HuH-7 (cell line): ENCODE data around the gene RTP2.

Experiments used
- DNase-seq: peaks from one replicate; pipeline ENCODE4 v3.0.0; 2011; ENCODE audit warnings: low spot score

The RTP2 gene

DNA sequence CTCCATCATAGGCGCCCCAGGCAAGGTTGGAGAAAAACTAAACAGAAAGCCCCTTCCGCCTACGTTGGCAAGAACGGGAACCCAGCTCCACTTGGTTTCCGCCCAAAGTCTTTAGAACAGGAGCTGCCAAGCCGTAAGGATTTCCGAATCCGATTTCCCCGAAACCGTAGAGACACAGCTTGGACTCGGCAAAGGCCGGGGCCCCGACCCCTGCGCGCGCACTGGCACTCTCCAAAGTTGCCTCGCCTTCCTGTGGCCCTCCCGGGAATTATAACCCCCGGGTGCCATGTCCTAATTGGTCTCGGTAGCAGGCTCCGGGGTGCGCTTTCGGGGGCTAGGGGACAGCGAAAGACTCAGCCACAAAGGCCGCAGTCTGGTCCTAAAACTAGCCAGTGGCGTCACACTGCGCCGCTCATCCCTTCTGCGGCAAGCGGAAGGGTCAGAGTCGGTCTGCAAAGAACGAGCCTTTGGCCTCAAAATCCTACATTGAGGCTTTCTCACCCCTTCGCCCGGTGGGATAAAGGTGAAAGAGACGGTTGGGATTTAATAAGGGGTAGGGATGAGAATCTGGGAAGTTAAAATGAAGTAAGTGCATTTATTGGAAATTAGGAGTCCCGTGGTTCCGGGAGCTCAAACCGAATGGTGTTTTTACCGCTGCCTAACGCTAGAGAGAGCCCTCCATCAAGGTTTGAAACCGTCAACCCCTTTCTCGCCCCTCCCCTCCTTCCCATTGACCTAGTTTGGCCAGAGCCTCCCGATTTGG is 36.2 kb upstream of the RTP2 start:
- peak; percentile 95 for DNase-seq

GRCh38 chr3:187738071-187738330 is 35.6 kb upstream of the RTP2 start:
- DNase-seq: no peak

GRCh38 chr3:187737368-187738070 is 35.2 kb upstream of the RTP2 start:
- no peak for DNase-seq

DNA sequence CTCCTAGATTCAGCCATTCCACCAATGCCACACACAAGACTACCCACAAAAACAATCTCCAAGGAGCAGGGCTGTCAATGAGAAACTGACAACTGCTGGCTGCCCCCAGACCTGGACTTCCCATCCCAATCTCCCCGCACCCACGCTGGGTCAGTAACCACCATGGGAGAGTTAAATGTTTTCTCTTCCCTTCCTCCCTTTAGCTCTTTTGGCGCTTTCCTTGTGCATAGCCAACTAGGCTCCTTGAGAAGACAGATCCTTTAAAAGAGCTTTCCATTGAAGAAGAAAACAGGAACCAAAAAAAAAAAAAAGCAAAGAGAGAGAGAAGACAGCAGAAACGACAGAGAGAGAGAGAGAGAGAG is 34.6 kb upstream of the RTP2 start:
- DNase-seq: no peak

DNA sequence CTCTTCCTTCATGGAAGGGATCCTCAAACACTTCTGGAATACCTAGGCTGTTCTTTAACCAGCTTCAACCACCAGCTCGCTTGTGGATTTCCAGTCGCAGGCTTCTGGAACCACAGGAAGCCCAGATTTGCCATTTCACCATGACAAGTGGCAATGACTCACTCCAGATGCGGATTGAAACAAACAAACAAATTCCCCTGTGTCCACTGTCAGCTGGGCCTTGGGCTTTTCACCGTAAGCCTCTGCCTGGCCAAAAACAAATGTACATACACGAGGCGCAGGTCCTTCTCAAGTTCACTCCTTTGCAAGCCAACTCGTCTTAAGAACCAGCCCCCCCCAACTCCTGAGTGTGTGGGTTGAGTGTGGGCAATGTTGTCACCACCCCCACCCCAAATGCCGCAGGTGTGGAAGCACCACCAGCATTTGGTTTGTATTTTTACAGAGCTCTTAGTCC is 34.1 kb upstream of the RTP2 start:
- no peak for DNase-seq

DNA sequence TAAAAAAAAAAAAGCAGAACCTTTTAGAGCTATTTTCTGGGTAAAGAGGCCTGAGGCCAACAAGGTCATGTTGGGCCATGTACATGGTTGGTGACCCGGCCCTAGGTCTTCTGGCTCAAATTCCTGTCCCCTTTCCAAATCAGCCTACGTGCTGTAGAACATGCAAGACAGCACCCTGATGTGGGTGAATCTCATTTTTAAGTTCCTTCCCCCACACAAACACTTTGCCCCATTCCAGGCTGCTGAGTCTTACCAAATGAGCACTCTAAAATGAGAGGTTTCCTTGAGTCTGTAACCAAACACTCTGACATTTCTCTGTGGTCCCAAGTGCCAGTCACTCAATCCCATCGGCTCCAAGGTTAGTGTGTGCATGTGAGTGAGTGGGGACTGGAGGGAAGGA is 33.5 kb upstream of the RTP2 start:
- no peak for DNase-seq

GRCh38 chr3:187735383-187735782 is 33.0 kb upstream of the RTP2 start:
- no peak for DNase-seq

DNA sequence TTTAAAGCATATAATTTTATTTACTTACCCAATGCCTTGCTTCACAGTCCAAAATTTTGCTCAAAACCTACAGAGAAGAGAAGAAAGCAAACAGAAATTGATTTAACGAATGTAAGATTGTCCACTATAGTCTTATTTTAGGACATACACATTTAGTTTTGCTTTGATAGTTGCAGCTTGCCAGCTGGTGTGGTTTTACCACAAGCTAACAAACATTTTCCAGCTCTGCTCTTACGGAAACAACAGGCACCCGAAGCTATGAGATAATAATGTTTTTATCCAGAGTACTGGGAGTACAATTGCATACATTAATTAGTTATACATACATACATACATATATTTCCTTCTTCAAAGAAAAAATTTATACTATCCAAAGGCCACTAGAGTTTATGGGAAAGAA is 32.5 kb upstream of the RTP2 start:
- DNase-seq: no peak

DNA sequence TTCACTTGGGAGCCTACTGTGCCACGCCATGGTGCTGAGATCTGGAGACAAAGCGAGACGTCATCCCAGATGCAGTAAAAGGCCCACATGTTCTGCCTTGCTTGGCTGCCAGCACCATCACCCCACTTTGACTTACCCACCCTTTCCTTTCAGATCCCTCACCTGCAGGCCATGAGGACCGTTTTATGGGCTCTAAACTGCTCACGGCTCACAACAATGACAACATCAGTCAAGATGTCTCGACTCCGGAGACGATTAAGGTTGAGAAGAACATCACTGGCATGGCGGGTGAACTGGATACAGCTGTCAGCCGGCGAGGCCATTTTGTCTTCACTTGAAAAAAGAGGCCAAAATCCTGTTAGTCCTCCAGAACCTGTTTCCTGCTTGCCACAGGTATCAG is 31.0 kb upstream of the RTP2 start:
- DNase-seq: no peak

GRCh38 chr3:187729598-187729997 is 27.2 kb upstream of the RTP2 start:
- no peak for DNase-seq

- DNase-seq: no peak
Measured at GRCh38 chr3:187728940-187729583, 26.7 kb upstream of the RTP2 start.

GRCh38 chr3:187728248-187728647 is 25.9 kb upstream of the RTP2 start:
- DNase-seq: no peak

DNA sequence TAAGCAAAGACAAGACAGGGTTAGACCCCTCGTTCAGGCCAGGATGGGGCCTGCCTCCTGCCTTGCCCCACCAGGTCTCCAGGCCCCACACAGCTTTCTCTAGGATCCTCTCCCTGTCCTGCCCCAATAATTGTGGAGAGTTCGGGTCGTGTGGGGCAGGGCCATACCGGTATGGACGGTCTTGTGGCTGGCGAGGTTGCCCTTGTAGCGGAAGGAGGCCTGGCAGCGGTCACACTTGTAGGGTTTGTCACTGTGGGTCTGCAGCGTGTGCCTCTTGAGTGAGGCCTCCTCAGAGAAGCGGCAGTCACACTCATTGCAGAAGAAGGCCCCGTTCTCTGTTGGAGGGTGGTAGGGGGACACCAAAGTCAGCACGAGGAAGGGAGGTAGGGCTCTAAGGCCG is 24.2 kb upstream of the RTP2 start:
- no peak for DNase-seq

DNA sequence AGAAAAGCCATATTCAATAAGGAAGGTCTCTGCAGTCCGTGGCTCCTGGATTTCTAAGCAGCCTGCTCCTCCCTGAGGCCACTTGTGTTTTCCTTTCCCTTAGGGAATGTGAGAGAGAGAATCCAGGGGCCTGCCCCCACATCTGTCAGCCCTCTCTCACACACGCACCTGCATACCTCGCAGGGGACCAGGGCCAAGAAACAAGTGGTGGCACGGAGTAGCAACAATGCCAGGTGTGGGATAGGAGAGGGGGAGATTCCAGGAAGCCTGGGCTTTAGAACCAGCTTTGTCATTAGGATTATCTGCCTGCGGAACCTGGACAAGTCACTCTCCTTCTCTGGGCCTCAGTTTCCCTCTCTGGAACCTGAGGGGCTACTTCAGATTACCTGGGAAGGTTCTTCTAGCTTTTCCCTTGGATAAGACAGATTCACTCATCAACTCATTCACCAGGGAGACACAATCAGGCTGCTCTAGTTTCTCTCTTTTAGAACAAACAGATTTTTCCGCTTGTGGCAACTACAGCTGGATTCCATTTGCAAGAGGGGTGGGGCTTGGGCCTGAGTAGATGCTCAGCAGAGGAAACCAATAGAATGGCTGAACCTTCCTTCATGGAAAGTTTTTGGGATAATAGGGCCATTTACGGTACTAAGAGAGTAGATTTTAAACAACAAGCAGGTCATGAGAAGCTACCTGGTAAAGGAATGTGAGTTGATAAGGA is 23.5 kb upstream of the RTP2 start:
- no peak for DNase-seq

GRCh38 chr3:187725224-187725623 is 22.9 kb upstream of the RTP2 start:
- no peak for DNase-seq

- DNase-seq: no peak
Measured at GRCh38 chr3:187722206-187722612, 19.9 kb upstream of the RTP2 start.

- no peak for DNase-seq
Measured at GRCh38 chr3:187721055-187721454, 18.7 kb upstream of the RTP2 start.

GRCh38 chr3:187720337-187720670 is 17.9 kb upstream of the RTP2 start:
- no peak for DNase-seq

DNA sequence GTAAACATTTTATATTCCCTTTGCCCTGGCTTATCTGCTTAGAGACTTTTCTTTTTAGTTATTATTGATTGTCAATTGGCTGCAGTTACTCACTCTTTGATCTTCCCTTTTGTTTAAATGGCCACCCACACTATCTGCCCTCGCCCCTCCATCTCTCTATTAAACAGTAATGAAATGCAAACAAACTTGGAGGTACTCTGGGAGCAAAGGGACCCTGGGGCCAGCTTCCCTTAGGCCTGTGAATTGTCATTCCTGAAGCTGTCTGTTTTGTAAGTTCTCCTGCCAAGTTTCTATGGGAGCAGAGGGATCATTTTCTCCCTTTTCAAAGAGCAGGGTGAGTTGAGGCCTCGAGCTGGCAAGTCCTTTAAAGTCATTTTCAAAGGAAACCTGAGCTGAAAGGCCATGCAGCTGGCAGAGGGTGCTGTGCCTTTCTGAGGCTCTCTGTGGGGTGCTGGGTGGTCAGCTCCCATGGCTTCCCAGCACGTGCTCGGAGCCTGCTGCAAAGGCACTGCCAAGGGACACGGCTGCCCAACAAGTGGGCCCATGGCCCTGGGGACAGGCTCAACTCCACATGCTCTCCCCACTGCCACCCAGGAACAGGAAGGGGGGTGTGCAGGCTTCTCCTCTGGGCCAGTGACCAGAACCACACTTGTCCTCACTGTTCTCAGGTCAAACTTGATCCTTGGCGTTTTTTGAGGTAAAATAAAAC is 17.4 kb upstream of the RTP2 start:
- no peak for DNase-seq

DNA sequence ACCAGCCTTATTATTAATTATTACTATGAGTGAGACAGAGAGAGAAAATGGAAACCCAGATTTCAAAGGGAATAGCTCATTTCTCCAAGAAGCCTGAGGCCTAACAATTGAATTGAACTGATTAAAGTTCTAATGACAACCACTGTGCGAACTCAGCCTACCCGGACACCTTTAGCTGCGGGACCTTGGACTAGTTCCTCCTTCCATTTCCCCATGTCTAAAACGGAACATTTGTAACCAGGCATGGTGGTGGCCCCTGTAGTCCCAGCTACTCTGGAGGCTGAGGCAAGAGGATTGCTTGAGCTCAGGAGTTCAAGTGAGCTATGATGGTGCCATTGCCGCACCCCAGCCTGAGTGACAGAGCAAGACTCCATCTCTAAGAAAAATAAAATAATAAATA is 16.4 kb upstream of the RTP2 start:
- DNase-seq: no peak

- no peak for DNase-seq
Measured at GRCh38 chr3:187717572-187717971, 15.2 kb upstream of the RTP2 start.

- DNase-seq: peak; percentile 71
Measured at GRCh38 chr3:187714404-187714979, 12.1 kb upstream of the RTP2 start.
